ENCODE measurements around the gene KIAA1549. TPM values are rescaled to one million over a fixed set of nuclear protein-coding genes. Genes with fewer than 3 reads are reported as not detected.

KIAA1549 gene
- total and polyA plus RNA-seq, 2 of the 4 experiments (the other 2 are of a cell fraction), result 1.3 to 3.3 TPM

- H3K4ac ChIP-seq (ENCODE audit: low read depth, low read length), result no peak overlapping the region
- H3K18ac ChIP-seq (ENCODE audit: low read depth, low read length), result no peak overlapping the region
- no peaks in the 10 kb centered on the region for H3K27me3 ChIP-seq (ENCODE audit: control insufficient read depth, insufficient read depth, low read length)
- DNase-seq (no peak), ATAC-seq (ENCODE audit: low read depth) (no peak)
- ChIA-PET POLR2A (ENCODE audit: unreplicated experiment) (no interaction called here), CTCF (no interaction called here)
- no peak overlapping the region for H3K23ac ChIP-seq (ENCODE audit: low read depth, low read length)
- H3K14ac ChIP-seq (replicated peaks; ENCODE audit: low read depth, low read length), result no peak overlapping the region
- H3K9me3 ChIP-seq (ENCODE audit: control insufficient read depth, insufficient read depth, low read length), result peaks cover 3% of the 10 kb centered on the region
- H2AK9ac ChIP-seq (replicated peaks; ENCODE audit: low read depth, low read length, poor library complexity), result no peak overlapping the region
- no TSS peak for BruUV-seq (replicated peaks)
- WGBS, 2 experiments (ENCODE audit: extremely low coverage in 2 of 2, insufficient read length in 1 of 2), result 71% methylated on average over 1 of the region's 5 CpGs; no CpG with 5 or more reads in 1 of the 2 experiments
- H3K79me1 ChIP-seq (ENCODE audit: low read depth in 1 of 2, low read length in 2 of 2), result no peaks in the 10 kb centered on the region
- TF ChIP-seq FOS (IDR thresholded peaks at IDR 0.05; ENCODE audit: low read depth, low read length), result no peak
- TF ChIP-seq RFX5 (IDR thresholded peaks at IDR 0.05; ENCODE audit: low read depth, low read length), result no peak
- no peak for TF ChIP-seq MXI1 (IDR thresholded peaks at IDR 0.05; ENCODE audit: borderline replicate concordance, low read depth, low read length)
- TF ChIP-seq ELK1 (IDR thresholded peaks at IDR 0.05; ENCODE audit: borderline replicate concordance, low read depth, low read length), result no peak
- no peak for TF ChIP-seq USF2 (IDR thresholded peaks at IDR 0.05; ENCODE audit: low read depth, low read length)
- no peak for TF ChIP-seq CTCF (conservative IDR thresholded peaks at IDR 0.05; ENCODE audit: low read depth, low read length)
- TF ChIP-seq MAFK (IDR thresholded peaks at IDR 0.05; ENCODE audit: low read depth, low read length), result no peak
- TF ChIP-seq BHLHE40 (IDR thresholded peaks at IDR 0.05; ENCODE audit: low read depth, low read length), result no peak
- no peak for TF ChIP-seq CEBPB (IDR thresholded peaks at IDR 0.05; ENCODE audit: low read depth, low read length)
- no peak for TF ChIP-seq SMC3 (IDR thresholded peaks at IDR 0.05; ENCODE audit: low read depth, low read length)
- TF ChIP-seq CHD1 (IDR thresholded peaks at IDR 0.05; ENCODE audit: low read depth, low read length), result no peak
- TF ChIP-seq MAZ (IDR thresholded peaks at IDR 0.05; ENCODE audit: borderline replicate concordance, low read depth, low read length), result no peak
- no peak for TF ChIP-seq RAD21 (IDR thresholded peaks at IDR 0.05; ENCODE audit: low read length)
- TF ChIP-seq POLR2A (IDR thresholded peaks at IDR 0.05; ENCODE audit: low read depth, low read length), result no peak
- TF ChIP-seq RCOR1 (IDR thresholded peaks at IDR 0.05; ENCODE audit: insufficient replicate concordance, low read length), result no peak
- no peak for TF ChIP-seq NFE2L2 (IDR thresholded peaks at IDR 0.05; ENCODE audit: low read depth, low read length)
- no peak overlapping the region for H2BK120ac ChIP-seq (ENCODE audit: low read depth, low read length)
- no peak overlapping the region for H4K91ac ChIP-seq (ENCODE audit: insufficient read depth, low read depth, low read length)
- H3K56ac ChIP-seq (ENCODE audit: extremely low read depth, insufficient read depth, low read length), result no peak overlapping the region
- no peak overlapping the region for H3K9ac ChIP-seq (ENCODE audit: low read depth, low read length)
- H4K5ac ChIP-seq (ENCODE audit: low read depth, low read length), result no peak overlapping the region
- H2AK5ac ChIP-seq (ENCODE audit: low read depth, low read length), result no peak overlapping the region
- peaks cover 5% of the 10 kb centered on the region; the same call in 1 of the 2 replicates for H3K9me1 ChIP-seq (ENCODE audit: insufficient read depth, low read length)
- H3K4me1 ChIP-seq (ENCODE audit: control insufficient read depth, insufficient read depth, low read length), result no peaks in the 10 kb centered on the region
- intact Hi-C loops (cut with micrococcal nuclease), result no loop called here
- H2BK20ac ChIP-seq (ENCODE audit: low read depth, low read length), result no peak overlapping the region
- no peak overlapping the region for H3K4me3 ChIP-seq (ENCODE audit: insufficient read depth, low read depth, low read length)
- dilution Hi-C loops (cut with HindIII; ENCODE audit: low sequenced_read_pairs, unreplicated experiment), result no loop called here
- no peaks in the 10 kb centered on the region for H4K20me1 ChIP-seq (ENCODE audit: insufficient read depth, low read length)
- H2BK5ac ChIP-seq (ENCODE audit: low read depth, low read length, poor library complexity, severe bottlenecking), result no peak overlapping the region
- in situ Hi-C loops (cut with MboI; ENCODE audit: low sequenced_read_pairs), result no loop called here
- H3K27ac ChIP-seq (ENCODE audit: insufficient read depth, low read length), result no peak overlapping the region
- peaks cover 3% of the 10 kb centered on the region for H3K36me3 ChIP-seq (ENCODE audit: control insufficient read depth, insufficient read depth, low read length)
- H4K8ac ChIP-seq (ENCODE audit: low read depth in 2 of 2, low read length in 2 of 2), result no peak overlapping the region
- H3K4me2 ChIP-seq (ENCODE audit: low read depth, low read length), result no peak overlapping the region
- H2BK15ac ChIP-seq (ENCODE audit: low read depth, low read length), result no peak overlapping the region
- H2AFZ ChIP-seq (replicated peaks; ENCODE audit: low read length, poor library complexity), result no peak overlapping the region
Observed at GRCh38 chr7:138854115-138854645, 127.0 kb downstream of the KIAA1549 start.
